ENCODE results near the gene TNRC6C.
"Not testable (repeated sequence)": the region's sequence is repeated elsewhere in the genome, so short reads cannot be mapped to it uniquely, and the experiment has no call there.

Gene TNRC6C

GRCh38 chr17:78048346-78049292 is 90.1 kb downstream of the TNRC6C start:
- no peak for DNase-seq

GRCh38 chr17:78049609-78050008 is 91.1 kb downstream of the TNRC6C start:
- no peak for DNase-seq

DNA sequence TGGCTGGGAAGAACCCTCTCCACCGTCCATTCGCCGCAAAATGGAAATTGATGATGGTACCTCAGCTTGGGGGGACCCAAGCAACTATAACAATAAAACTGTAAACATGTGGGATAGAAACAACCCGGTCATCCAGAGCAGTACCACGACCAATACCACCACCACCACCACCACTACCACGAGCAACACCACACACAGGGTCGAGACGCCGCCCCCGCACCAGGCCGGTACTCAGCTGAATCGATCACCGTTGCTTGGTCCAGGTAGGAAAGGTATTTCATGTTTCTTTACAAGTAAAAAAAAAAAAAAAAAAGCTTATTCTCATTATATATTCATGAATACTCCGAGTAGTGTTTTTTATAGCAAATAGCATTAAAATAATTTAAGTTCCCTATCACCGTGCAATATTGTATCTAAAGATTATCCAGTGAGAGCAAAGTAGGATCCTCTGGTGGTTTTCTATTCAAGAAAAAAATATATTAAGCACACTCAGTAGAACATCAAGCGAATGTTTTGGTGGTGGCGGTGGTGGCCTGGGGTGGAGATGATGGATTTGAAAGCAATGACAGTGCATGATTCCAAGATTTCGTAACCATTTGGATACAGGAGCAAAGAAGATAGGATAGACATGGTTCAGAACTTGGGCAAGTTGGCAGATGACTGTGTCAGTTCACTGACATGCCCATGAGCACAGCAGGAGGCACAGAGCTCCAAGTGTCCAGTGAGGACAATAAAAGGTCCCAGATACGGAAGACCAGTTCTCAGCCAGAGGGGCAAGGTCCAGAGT is 92.9 kb downstream of the TNRC6C start:
- DNase-seq = no peak

- DNase-seq = no peak
These were observed 95.4 kb downstream of the TNRC6C start for GRCh38 chr17:78053777-78054468.

- DNase-seq = no peak
These were observed 98.7 kb downstream of the TNRC6C start for GRCh38 chr17:78057113-78057740.

- DNase-seq = no peak
These were observed 99.5 kb downstream of the TNRC6C start for GRCh38 chr17:78058001-78058400.

- DNase-seq = no peak
These were observed 100.1 kb downstream of the TNRC6C start for GRCh38 chr17:78058581-78058980.

DNA sequence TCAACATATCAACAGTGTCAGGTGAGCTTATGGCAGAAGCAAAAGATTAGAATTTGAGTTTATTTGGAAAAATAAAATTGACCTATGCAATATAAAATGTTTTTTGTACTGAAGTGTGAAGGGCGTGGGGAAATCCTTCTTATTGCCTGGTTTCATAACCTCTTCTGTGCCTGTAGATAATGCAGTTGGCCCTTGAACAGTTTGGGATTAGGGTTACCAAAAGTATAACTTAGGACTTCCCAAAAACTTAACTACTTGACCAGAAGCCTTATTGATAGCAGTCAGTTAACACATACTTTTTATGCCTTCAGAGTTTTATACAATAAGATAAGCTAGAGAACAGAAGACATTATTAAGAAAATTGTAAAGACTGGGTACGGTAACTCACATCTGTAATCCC is 104.1 kb downstream of the TNRC6C start:
- no peak for DNase-seq

DNA sequence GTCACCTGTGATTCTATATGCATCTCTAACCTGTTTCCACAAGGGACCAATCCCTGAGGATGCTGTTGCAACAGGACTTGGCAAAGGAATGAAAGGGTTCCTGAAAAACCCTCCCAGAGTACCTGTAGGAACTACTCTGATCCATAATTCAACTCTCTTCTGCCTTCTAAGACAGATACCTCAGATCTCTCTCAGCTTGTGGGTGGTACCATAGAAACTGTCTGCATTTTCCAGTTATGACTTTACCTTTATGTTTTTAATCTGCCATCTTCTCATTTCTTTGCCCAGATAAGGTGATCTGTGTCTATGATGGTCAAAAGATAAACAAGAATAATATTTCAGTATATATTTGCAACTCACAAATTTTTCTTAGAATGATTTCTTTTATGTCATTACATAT is 105.0 kb downstream of the TNRC6C start:
- DNase-seq = no peak

GRCh38 chr17:78064708-78065107 is 106.2 kb downstream of the TNRC6C start:
- no peak for DNase-seq

DNA sequence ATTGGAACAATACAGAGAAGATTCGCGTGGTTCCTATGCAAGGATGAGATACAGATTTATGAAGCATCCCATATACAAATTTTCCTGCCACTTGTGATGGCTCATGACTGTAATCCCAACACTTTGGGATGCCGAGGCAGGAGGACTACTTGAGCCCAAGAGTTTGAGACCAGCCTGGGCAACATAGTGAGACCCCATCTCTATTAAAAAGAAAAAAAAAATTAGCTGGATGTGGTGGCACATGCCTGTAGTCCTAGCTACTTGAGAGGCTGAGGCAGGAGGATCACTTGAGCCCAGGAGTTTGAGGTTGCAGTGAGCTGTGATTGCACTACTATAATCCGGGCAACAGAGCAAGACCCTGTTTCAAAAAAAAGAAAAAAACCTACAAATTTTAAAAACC is 108.5 kb downstream of the TNRC6C start:
- not testable (repeated sequence) for DNase-seq

DNA sequence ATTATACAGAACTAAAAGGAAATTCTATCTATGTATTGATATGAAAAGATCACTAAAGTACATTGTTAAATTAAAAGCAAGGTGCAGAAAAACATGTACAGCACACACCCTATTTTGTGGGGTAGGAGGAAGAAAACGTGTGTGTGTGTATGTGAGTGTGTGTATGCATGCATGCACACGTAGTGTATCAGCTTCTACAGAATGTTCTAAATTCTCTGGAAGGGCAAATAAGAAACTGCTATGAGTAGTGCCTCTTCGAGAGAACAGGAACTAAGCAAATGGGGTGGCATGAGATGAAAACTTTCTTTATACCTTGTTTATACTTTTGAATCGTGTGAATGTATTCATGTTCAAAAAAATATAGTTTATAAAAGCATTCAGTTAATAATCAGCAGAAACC is 111.2 kb downstream of the TNRC6C start:
- no peak for DNase-seq

- no peak for DNase-seq
These were observed 114.5 kb downstream of the TNRC6C start for GRCh38 chr17:78072961-78073360.

GRCh38 chr17:78075011-78075410 is 116.5 kb downstream of the TNRC6C start:
- no peak for DNase-seq

DNA sequence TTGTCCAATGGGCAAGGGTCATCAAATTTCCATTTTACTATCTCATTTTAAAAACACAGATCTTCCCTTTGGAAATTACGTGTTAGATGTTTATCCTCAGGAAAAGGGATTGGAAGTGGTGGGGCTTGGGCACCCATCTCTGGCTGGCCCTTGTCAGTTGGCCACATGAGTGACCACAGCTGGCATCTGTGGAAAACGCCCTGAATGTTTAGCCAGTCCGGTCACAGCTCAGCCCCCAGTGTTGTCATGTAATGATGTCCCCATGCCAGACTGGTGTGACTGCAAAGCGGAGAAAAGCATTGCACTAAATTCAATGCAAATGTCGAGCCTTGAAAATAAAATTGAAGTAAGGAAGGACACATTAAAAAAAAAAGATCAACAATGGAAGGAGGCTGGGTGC is 117.0 kb downstream of the TNRC6C start:
- DNase-seq = no peak

DNA sequence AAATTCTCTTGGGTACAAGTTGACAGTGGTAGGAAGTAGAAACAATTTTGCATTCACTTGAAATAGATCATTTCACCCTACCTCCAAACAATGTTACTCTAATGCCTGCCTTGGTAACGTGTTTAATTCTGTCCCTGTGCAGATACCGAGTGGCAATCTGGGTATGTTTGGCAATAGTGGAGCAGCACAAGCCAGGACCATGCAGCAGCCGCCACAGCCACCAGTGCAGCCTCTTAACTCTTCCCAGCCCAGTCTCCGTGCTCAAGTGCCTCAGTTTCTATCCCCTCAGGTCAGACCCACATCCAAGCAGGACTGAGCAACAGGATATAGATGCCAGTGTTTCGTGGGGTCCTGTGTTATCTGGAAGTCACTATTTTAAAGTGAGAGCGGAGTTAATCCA is 120.8 kb downstream of the TNRC6C start:
- DNase-seq = no peak

- no peak for DNase-seq
These were observed 123.0 kb downstream of the TNRC6C start for GRCh38 chr17:78081551-78081950.

DNA sequence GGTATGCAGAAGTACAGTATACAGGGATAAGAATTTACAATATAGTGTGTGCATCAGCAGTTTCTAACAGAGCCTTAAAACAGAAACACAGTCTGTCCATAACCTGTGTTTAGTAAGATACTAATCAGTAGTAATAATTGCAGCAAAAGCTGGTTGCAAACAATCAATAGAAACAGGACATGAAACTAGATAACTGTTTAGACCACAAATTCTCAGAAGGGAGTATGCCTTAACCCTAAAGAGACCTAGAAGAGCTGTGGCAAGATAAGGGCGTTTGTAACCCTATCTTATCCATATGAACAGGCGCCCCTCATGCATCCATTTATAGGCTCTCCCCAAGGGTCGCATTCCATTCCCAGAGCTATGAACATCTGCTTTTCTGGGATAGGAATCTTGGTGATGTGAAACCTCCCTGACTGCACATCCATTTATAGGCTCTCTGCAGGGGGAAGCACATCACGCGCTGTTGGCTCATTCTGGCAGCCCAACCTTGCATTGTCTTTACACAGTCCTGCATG is 123.9 kb downstream of the TNRC6C start:
- DNase-seq = not testable (repeated sequence)

DNA sequence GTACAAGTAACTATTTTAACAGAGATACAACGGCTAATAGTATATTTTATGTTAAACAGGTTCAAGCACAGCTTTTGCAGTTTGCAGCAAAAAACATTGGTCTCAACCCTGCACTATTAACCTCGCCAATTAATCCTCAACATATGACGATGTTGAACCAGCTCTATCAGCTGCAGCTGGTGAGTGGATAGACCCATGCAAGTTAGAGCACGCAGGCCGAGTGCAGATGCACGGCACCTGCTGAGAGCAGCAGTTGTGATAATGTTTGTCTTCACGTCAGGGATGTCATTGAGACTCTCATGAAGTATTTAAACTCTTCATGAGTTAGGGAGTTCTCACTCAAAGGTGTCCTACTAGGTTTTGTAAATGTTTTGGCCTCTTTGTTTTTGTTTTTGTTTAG is 124.5 kb downstream of the TNRC6C start:
- no peak for DNase-seq

DNA sequence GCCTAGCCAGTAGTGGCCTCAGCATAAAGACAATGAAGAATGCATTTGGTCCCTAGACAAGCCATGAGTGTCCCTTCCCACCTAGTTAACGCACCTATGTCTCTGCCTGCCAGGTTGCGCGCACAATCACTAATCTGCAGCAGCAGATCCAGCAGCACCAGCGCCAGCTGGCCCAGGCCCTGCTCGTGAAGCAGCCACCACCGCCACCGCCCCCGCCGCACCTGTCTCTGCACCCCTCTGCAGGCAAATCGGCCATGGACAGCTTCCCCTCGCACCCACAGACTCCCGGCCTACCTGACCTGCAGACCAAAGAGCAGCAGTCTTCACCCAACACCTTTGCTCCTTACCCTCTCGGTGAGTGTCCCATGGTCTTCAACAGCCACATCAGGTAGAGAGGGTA is 128.2 kb downstream of the TNRC6C start:
- DNase-seq = no peak

DNA sequence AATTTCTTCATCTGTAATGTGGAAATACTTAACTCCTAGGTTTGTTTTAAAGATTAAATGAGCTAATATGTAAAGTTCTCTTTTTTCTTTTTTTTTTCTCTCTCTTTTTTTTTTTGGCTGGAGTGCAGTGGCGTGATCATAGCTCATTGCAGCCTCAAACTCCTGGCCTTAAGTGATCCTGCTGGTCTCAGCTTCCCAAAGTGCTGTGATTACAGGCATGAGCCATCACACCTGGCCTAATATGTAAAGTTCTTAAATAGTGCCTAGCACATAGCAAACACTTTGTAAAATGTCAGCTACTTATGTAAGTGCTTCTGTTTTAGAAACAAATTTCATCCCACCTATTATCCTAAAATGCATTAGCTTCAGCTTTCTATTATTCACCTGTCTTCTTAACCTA is 130.0 kb downstream of the TNRC6C start:
- DNase-seq = no peak

GRCh38 chr17:78089576-78090281 is 131.2 kb downstream of the TNRC6C start:
- no peak for DNase-seq
